Activated T-cell treated with anti-CD3 and anti-CD28 coated beads, Interleukin-2, amount 50 U/mL, for 72 hours (primary cell): ENCODE data around the gene IQGAP2. TPM values are rescaled to one million over a fixed set of nuclear protein-coding genes. Genes with fewer than 3 reads are reported as not detected.
A peak's percentile ranks its signal among the peaks of the same experiment; 100 is the strongest.
"Not testable (repeated sequence)": the region's sequence is repeated elsewhere in the genome, so short reads cannot be mapped to it uniquely, and the experiment has no call there.

ENCODE experiments used
- ATAC-seq, 2 donors: fragments of 150-1000 bp; cut with Tn5 transposase; replicated peaks in 1 of 2; 2 replicates each; pipeline ENCODE4 v1.10.0; 2021; ENCODE audit warnings: moderate library complexity in 2 of 2, mild to moderate bottlenecking in 1 of 2
- DNase-seq, 2 donors: peaks; one replicate each; pipeline ENCODE4 v3.0.0; 2021 to 2022; ENCODE audit warnings: mixed read lengths in 1 of 2
- H3K27ac Mint-ChIP-seq: one replicate; pipeline ENCODE4 v1.8.0; 2022; ENCODE audit warnings: mild to moderate bottlenecking, moderate library complexity, mixed read lengths
- H3K27me3 Mint-ChIP-seq: one replicate; pipeline ENCODE4 v1.8.0; 2022; ENCODE audit warnings: low read depth, mixed read lengths
- H3K36me3 Mint-ChIP-seq, 2 donors: one replicate each; pipeline ENCODE4 v1.8.0; 2022; ENCODE audit warnings: mixed read lengths in 2 of 2, mild to moderate bottlenecking in 1 of 2; ENCODE audit not compliant: insufficient read depth in 2 of 2
- H3K4me1 Mint-ChIP-seq: one replicate; pipeline ENCODE4 v1.8.0; 2022; ENCODE audit warnings: low read depth, mixed read lengths
- H3K4me3 Mint-ChIP-seq, 2 donors: one replicate each; pipeline ENCODE4 v1.8.0; 2022; ENCODE audit warnings: mild to moderate bottlenecking in 2 of 2, mixed read lengths in 2 of 2, moderate library complexity in 2 of 2
- H3K9me3 Mint-ChIP-seq, 2 donors: one replicate each; pipeline ENCODE4 v1.8.0; 2022; ENCODE audit warnings: mixed read lengths in 2 of 2
- total RNA-seq, 2 donors: library from RNA; stranded (reverse); gene quantifications; one replicate each; pipeline ENCODE4 v1.2.3, GENCODE V29; 2022

Gene IQGAP2
- total RNA-seq, 2 donors from 2014 or later, result 78.0 to 108 TPM

DNA sequence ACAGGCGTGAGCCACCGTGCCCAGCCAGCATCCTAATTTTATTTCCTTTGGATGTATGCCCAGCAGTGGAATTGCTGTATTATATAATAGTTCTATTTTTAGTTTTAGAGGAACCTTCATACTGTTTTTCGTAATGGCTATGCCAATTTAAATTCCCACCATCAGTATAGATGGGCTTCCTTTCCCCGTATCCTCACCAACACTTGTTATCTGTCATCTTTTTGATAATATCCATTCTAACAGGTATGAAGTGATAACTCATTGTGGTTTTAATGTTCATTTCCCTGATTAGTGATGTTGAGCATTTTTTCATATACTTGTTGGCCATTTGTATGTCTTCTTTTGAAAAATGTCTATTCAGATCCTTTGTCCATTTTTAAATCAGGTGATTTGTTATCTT is 325.9 kb downstream of the IQGAP2 start:
- peaks cover 6% of the 10 kb centered on the region for H3K4me1 Mint-ChIP-seq
- H3K4me3 Mint-ChIP-seq, result no peak overlapping the region
- H3K27ac Mint-ChIP-seq, result no peak overlapping the region
- H3K9me3 Mint-ChIP-seq, result peaks cover 9 to 16% of the 10 kb centered on the region in 2 donors
- DNase-seq, result no peak
- H3K36me3 Mint-ChIP-seq, result peaks cover 16 to 18% of the 10 kb centered on the region in 2 donors
- peaks cover 11% of the 10 kb centered on the region for H3K27me3 Mint-ChIP-seq
- no peak for ATAC-seq

DNA sequence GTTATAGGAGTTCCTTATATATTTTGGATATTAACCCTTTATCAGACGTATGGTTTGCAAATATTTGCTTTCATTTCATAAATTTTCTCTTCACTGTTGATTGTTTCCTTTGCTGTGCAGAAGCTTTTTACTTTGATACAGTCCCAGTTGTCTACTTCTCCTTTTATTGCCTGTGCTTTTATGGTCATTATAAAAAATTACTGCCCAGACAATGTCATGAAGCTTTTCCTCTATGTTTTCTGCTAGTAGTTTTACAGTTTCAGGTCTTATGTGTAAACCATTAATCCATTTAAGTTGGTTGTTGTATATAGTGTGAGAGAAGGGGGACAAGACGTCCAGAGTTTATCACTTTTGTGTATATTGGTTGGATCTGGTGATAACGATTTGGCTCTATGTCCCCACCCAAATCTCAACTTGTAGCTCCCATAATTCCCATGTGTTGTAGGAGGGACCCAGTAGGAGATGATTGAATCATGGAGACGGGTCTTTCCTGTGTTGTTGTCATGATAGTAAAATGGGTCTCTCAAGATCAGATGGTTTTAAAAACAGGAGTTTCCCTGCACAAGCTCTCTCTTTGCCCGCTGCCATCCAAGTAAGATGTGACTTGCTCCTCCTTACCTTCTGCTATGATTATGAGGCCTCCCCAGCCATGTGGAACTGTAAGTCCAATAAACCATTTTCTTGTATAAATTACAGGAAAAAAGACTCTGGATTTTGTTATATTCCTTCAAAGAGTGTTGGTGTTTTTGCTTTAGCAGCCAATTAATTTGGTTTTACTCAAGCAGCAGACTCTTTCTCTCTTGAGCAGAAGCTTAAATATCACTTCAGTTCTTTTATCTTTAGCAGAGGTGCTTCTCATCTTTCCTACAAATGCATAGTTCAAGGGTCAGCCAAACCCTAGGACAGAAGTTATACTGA is 326.5 kb downstream of the IQGAP2 start:
- ATAC-seq, result no peak

DNA sequence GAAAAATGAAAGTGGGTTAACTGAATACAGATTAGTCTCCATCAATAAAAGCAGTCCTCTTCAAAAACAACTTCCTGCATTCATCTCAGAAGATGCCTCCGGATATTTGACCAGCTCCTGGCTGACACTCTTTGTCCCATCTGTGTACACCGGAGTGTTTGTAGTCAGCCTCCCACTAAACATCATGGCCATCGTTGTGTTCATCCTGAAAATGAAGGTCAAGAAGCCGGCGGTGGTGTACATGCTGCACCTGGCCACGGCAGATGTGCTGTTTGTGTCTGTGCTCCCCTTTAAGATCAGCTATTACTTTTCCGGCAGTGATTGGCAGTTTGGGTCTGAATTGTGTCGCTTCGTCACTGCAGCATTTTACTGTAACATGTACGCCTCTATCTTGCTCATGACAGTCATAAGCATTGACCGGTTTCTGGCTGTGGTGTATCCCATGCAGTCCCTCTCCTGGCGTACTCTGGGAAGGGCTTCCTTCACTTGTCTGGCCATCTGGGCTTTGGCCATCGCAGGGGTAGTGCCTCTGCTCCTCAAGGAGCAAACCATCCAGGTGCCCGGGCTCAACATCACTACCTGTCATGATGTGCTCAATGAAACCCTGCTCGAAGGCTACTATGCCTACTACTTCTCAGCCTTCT is 329.4 kb downstream of the IQGAP2 start:
- H3K4me1 Mint-ChIP-seq, result peaks cover 19% of the 10 kb centered on the region
- DNase-seq (peak in 1 of 2 donors; percentile 19), ATAC-seq (peak; percentile 57 to 70)
- peaks cover 9 to 16% of the 10 kb centered on the region in 2 donors for H3K9me3 Mint-ChIP-seq
- H3K4me3 Mint-ChIP-seq, result peak overlapping the region; percentile 13 to 47
- H3K36me3 Mint-ChIP-seq, result peaks cover 16 to 18% of the 10 kb centered on the region in 2 donors
- H3K27ac Mint-ChIP-seq, result peak overlapping the region; percentile 34
- H3K27me3 Mint-ChIP-seq, result peaks cover 11% of the 10 kb centered on the region

More for the DNA sequence above, 326.5 kb downstream of the IQGAP2 start:
- no peak overlapping the region for H3K4me3 Mint-ChIP-seq
- no peak overlapping the region for H3K27ac Mint-ChIP-seq
- no peak for DNase-seq
- peaks cover 11% of the 10 kb centered on the region for H3K27me3 Mint-ChIP-seq
- H3K9me3 Mint-ChIP-seq, result peaks cover 9 to 16% of the 10 kb centered on the region in 2 donors
- peaks cover 6% of the 10 kb centered on the region for H3K4me1 Mint-ChIP-seq
- peaks cover 16 to 18% of the 10 kb centered on the region in 2 donors for H3K36me3 Mint-ChIP-seq

DNA sequence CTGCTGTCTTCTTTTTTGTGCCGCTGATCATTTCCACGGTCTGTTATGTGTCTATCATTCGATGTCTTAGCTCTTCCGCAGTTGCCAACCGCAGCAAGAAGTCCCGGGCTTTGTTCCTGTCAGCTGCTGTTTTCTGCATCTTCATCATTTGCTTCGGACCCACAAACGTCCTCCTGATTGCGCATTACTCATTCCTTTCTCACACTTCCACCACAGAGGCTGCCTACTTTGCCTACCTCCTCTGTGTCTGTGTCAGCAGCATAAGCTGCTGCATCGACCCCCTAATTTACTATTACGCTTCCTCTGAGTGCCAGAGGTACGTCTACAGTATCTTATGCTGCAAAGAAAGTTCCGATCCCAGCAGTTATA is 329.9 kb downstream of the IQGAP2 start:
- ATAC-seq (peak; percentile 88 to 91), DNase-seq (peak; percentile 22 to 55)
- peak overlapping the region; percentile 34 for H3K27ac Mint-ChIP-seq
- H3K9me3 Mint-ChIP-seq, result peaks cover 9 to 16% of the 10 kb centered on the region in 2 donors
- H3K4me3 Mint-ChIP-seq, result peak overlapping the region; percentile 13 to 47
- H3K27me3 Mint-ChIP-seq, result peaks cover 11% of the 10 kb centered on the region
- peaks cover 16 to 18% of the 10 kb centered on the region in 2 donors for H3K36me3 Mint-ChIP-seq
- peaks cover 24% of the 10 kb centered on the region for H3K4me1 Mint-ChIP-seq

DNA sequence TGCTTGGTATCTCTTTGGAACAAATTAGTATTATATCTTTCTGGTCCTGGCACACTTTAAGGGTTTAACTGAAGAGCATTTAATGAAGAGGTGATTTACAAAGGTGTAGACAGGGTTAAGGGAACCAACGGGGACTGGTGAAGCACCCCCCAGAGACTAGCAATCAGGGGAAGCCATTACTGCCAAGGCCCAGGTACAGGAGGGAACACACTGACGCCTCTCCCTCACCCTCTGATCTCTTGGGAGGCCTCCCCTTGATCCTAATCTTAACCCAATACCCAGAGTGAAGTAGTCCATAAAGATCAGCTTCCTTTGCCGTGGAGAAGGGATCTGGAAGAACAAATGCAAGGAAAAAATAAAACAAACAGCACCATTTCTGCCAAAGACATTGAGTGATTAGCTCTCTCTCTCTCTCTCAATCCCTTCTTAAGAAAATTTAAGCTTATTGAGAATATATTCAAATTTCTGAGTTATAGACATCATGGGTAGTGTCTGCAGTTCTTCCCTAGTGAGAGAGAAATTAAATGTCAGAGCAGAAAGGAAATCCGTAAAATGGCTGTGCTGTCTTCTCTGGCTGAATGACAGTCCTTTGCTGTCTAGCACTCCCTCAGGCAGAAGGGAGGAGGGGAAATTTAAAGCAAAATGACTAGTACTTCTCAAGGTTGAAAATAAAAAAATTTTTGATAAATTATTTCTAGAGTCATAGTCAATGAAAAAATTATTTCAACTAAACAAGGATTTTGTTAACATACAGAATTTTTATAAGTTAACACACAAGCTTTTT is 332.9 kb downstream of the IQGAP2 start:
- peaks cover 45% of the 10 kb centered on the region for H3K4me1 Mint-ChIP-seq

DNA sequence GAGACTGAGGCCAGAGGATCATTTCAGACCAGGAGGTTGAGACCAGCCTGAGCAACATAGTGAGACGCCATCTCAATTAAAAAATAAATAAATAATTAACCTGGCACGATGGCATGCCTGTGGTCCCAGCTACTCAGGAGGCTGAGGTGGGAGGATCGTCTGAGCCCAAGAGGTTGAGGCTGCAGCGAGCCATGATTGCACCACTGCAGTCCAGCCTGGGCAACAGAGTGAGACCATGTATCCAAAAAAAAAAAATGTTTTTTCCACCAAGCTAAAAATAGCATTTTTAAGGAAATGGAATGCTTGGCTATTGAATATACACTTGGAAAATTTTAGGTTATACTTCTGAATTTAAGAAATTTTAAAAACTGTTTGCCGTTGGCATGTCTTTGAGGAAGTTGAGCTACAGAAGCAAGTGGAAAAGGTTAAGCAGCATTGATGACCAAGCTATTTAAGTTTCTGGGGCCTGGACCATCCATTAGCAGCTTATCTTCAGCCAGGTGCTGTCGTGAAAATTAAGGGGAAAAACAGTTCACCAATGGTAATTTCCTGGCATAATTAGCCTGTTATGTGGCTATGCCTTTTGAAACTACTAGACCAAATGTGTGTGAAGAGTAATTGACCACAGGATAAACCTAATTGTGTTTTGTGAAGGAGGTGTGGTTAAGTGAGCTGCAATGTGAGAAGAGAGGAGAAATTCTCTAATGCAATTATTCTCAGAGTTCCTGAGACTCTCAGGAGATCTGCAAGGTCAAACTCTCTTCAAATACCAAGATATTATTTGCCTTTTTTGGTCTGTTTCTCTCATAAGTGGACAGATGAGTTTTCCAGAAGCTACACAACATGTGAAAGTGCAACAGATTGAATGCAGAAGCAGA is 333.8 kb downstream of the IQGAP2 start:
- peaks cover 52% of the 10 kb centered on the region for H3K4me1 Mint-ChIP-seq
- DNase-seq, result no peak
- no peak for ATAC-seq

More for the DNA sequence above, 332.9 kb downstream of the IQGAP2 start:
- peaks cover 0 to 3% of the 10 kb centered on the region in 2 donors for H3K36me3 Mint-ChIP-seq
- ATAC-seq (no peak), DNase-seq (no peak)
- peak overlapping the region in 1 of 2 donors; percentile 21 for H3K4me3 Mint-ChIP-seq
- peaks cover 11% of the 10 kb centered on the region for H3K27me3 Mint-ChIP-seq
- H3K27ac Mint-ChIP-seq, result peak overlapping the region; percentile 81
- no peaks in the 10 kb centered on the region for H3K9me3 Mint-ChIP-seq

DNA sequence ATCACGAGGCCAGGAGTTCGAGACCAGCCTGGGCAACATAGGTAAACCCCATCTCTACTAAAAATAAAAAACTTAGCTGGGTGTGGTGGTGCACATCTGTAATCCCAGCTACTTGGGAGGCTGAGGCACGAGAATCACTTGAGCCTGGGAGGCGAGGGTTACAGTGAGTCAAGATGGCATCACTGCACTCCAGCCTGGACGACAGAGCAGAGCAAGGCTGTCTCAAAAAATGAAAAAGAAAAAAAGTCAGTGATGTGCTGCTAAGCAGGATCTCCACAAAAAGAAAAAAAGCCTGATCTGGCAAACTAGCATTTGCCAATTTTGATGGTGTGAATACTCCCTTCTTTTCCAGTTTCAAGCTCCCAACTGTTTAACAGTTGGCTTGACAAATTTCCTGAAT is 334.8 kb downstream of the IQGAP2 start:
- ATAC-seq (no peak), DNase-seq (no peak)
- H3K36me3 Mint-ChIP-seq, result no peaks in the 10 kb centered on the region
- H3K27me3 Mint-ChIP-seq, result peaks cover 5% of the 10 kb centered on the region
- H3K9me3 Mint-ChIP-seq, result no peaks in the 10 kb centered on the region
- H3K27ac Mint-ChIP-seq, result no peak overlapping the region
- H3K4me1 Mint-ChIP-seq, result peaks cover 47% of the 10 kb centered on the region
- peak overlapping the region in 1 of 2 donors; percentile 64 for H3K4me3 Mint-ChIP-seq

More for the DNA sequence above, 333.8 kb downstream of the IQGAP2 start:
- H3K27me3 Mint-ChIP-seq, result peaks cover 11% of the 10 kb centered on the region
- H3K4me3 Mint-ChIP-seq, result peak overlapping the region; percentile 10 to 25
- no peak overlapping the region for H3K27ac Mint-ChIP-seq
- H3K9me3 Mint-ChIP-seq, result no peaks in the 10 kb centered on the region
- peaks cover 0 to 3% of the 10 kb centered on the region in 2 donors for H3K36me3 Mint-ChIP-seq

DNA sequence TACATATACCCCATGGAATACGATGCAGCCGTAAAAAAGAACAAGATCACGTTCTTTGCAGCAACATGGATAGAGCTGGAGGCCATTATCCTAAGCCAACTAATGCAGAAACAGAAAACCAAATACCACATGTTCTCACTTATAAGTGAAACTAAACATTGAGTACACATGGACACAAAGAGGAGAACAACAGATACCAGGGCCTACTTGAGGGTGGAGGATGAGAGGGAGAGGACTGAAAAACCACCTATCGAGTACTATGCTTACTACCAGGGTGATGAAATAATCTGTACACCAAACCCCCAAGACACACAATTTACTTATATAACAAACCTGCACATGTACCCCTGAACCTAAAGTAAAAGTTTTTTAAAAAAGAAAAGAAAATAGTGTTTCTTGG is 338.4 kb downstream of the IQGAP2 start:
- H3K27me3 Mint-ChIP-seq, H3K9me3 Mint-ChIP-seq, ATAC-seq, H3K4me3 Mint-ChIP-seq, DNase-seq, H3K36me3 Mint-ChIP-seq, H3K27ac Mint-ChIP-seq: not testable (repeated sequence)
- peaks cover 40% of the 10 kb centered on the region for H3K4me1 Mint-ChIP-seq

DNA sequence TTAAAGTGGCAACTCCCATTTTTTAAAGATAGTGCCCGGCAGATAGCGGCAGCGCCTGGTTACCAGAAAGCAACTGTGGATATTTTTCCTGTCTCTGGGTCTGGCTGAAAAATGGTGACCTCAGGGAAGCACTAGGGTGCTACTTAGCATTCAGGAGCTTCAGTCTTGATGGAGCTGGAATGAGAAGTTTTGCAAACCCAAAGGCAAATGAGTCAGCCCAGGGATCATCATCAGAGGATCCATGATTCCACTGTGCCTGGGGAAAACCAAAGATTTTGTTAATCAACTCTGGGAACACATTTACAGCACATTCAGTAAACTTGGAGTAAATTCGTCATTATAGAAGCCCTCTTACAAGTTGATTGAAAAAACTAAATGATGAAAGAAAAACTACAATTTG is 339.5 kb downstream of the IQGAP2 start:
- no peak overlapping the region for H3K27ac Mint-ChIP-seq
- H3K36me3 Mint-ChIP-seq, result no peaks in the 10 kb centered on the region
- DNase-seq (no peak), ATAC-seq (no peak)
- no peaks in the 10 kb centered on the region for H3K9me3 Mint-ChIP-seq
- H3K27me3 Mint-ChIP-seq, result no peaks in the 10 kb centered on the region
- H3K4me3 Mint-ChIP-seq, result no peak overlapping the region
- peaks cover 32% of the 10 kb centered on the region for H3K4me1 Mint-ChIP-seq

DNA sequence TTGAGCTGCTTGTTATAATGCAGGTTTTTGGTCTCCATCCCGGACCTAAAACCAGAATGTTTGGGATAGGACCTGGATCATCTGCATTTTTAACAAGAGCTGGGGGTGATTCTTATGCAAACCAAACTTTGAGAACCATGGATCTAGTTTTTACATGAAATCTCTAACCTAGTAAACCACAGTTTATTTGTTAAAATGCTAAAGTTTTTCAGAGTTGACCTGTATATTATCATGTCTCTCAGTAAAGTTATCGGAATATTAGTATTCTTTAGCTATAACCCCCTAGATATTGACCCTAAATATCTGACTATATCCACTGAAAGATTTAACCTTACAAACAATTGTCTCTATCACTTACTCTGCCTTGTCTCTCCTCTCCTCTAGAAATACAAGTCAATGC is 341.5 kb downstream of the IQGAP2 start:
- Mint-ChIP-seq H3K36me3 (no peaks in the 10 kb centered on the region), H3K4me1 (peaks cover 12% of the 10 kb centered on the region), H3K4me3 (no peak overlapping the region), H3K27me3 (no peaks in the 10 kb centered on the region), H3K27ac (no peak overlapping the region), H3K9me3 (peaks cover 0 to 2% of the 10 kb centered on the region in 2 donors)
- no peak for ATAC-seq
- no peak for DNase-seq

DNA sequence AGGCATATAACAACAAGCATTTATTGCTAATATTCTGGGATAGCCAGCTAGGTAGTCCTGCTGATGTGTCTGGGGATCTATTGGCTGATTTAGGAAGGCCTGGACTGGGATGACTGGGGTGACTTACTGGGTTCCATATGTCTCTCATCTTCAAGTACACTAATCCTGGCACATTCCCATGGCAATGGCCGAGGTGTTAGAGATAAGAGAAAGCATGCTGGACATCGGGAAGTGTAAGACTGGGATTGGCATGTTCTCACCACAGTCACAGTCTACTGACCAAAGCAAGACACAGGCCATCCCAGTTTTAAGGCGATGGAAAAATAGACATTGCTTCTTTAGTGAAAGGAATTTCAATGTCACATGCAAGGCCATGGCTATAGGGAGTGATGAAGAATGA is 342.6 kb downstream of the IQGAP2 start:
- ATAC-seq (no peak), DNase-seq (no peak)
- peaks cover 7% of the 10 kb centered on the region for H3K4me1 Mint-ChIP-seq
- peaks cover 0 to 2% of the 10 kb centered on the region in 2 donors for H3K9me3 Mint-ChIP-seq
- no peak overlapping the region for H3K4me3 Mint-ChIP-seq
- H3K36me3 Mint-ChIP-seq, result no peaks in the 10 kb centered on the region
- H3K27ac Mint-ChIP-seq, result no peak overlapping the region
- no peaks in the 10 kb centered on the region for H3K27me3 Mint-ChIP-seq

DNA sequence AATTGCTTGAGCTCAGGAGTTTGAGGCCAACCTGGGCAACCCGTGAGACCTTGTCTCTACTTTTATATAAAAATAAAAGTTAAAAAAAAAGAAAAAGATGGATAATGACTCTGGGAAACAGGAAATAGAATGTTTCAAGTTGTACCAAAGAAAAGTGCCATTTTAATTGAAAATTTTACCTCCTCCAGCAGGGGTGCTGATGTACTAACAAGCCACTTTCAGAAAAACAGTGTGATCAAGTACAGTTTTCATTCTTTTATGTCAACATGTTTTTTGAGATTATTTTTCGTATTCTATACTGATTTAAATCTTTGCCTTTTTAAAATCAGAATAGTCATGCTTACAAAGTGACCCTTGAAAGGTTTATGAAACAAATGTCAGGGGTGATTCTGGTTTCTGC is 343.6 kb downstream of the IQGAP2 start:
- H3K4me3 Mint-ChIP-seq, result no peak overlapping the region
- no peak for DNase-seq
- peaks cover 0 to 2% of the 10 kb centered on the region in 2 donors for H3K9me3 Mint-ChIP-seq
- peaks cover under 1% of the 10 kb centered on the region for H3K4me1 Mint-ChIP-seq
- no peak for ATAC-seq
- H3K27me3 Mint-ChIP-seq, result peaks cover 5% of the 10 kb centered on the region
- H3K36me3 Mint-ChIP-seq, result no peaks in the 10 kb centered on the region
- H3K27ac Mint-ChIP-seq, result no peak overlapping the region
